Neural progenitor cell (in vitro differentiated cells): Measurements from ENCODE around the gene MYCT1.
A peak's percentile ranks its signal among the peaks of the same experiment; 100 is the strongest.

Source experiments
- EZH2 ChIP-seq: fragments of 200-600 bp; sonication (generic); IDR thresholded peaks from 2 replicates; pipeline ENCODE4 v1.6.1; 2017; ENCODE audit warnings: antibody characterized with exemption, mild to moderate bottlenecking, moderate library complexity
- EZH2phosphoT487 ChIP-seq: fragments of 200-600 bp; sonication (generic); IDR thresholded peaks from 2 replicates; pipeline ENCODE4 v1.6.1; 2017; ENCODE audit warnings: antibody characterized with exemption
- TF ChIP-seq, protein P1 (sequence below): fragments of 200-600 bp; sonication (generic); IDR thresholded peaks from 2 replicates; pipeline ENCODE4 v1.5.1; 2017; ENCODE audit warnings: antibody characterized with exemption, mild to moderate bottlenecking

DNA sequence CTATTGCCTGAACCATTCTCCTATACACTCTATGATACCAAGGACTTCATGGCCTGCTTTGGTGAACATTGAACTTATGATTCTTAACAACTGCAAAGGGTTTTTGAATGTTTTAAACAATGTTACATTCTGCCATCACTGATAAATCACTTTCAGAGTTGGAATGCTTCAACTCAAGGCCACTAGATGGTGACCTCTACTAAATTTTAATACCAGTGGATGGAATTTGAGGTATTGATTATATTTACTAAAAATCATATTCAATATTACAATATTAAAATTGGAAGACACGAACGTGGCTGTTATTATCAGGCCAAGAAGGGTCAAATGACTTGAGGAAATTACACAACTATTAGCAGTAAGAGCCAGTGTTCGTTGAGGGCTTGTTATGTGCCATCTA is 18.6 kb downstream of the MYCT1 start:
- TF ChIP-seq, protein P1, sequence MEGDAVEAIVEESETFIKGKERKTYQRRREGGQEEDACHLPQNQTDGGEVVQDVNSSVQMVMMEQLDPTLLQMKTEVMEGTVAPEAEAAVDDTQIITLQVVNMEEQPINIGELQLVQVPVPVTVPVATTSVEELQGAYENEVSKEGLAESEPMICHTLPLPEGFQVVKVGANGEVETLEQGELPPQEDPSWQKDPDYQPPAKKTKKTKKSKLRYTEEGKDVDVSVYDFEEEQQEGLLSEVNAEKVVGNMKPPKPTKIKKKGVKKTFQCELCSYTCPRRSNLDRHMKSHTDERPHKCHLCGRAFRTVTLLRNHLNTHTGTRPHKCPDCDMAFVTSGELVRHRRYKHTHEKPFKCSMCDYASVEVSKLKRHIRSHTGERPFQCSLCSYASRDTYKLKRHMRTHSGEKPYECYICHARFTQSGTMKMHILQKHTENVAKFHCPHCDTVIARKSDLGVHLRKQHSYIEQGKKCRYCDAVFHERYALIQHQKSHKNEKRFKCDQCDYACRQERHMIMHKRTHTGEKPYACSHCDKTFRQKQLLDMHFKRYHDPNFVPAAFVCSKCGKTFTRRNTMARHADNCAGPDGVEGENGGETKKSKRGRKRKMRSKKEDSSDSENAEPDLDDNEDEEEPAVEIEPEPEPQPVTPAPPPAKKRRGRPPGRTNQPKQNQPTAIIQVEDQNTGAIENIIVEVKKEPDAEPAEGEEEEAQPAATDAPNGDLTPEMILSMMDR = peak; percentile 17
- TF ChIP-seq EZH2 (no peak), EZH2phosphoT487 (no peak)
